Activated naive CD4-positive, alpha-beta T cell treated with anti-CD3 and anti-CD28 coated beads, Interleukin-2, amount 50 U/mL, for 72 hours (primary cell): Measurements from ENCODE around the gene TRAF3IP1. TPM values are rescaled to one million over a fixed set of nuclear protein-coding genes. Genes with fewer than 3 reads are reported as not detected.

ENCODE experiments used
- ATAC-seq, 2 donors: fragments of 150-1000 bp; cut with Tn5 transposase; 2 replicates each; pipeline ENCODE4 v1.10.0; 2021; ENCODE audit warnings: mild to moderate bottlenecking in 2 of 2, moderate library complexity in 2 of 2
- DNase-seq, 2 donors: peaks; one replicate each; pipeline ENCODE4 v3.0.0; 2021 to 2022; ENCODE audit warnings: low spot score in 2 of 2
- H3K27ac Mint-ChIP-seq, 2 donors: one replicate each; pipeline ENCODE4 v1.8.0; 2022; ENCODE audit warnings: mild to moderate bottlenecking in 2 of 2, mixed read lengths in 2 of 2
- H3K36me3 Mint-ChIP-seq, 2 donors: one replicate each; pipeline ENCODE4 v1.8.0; 2022; ENCODE audit warnings: mixed read lengths in 2 of 2
- H3K9me3 Mint-ChIP-seq, 2 donors: one replicate each; pipeline ENCODE4 v1.8.0; 2022; ENCODE audit warnings: mixed read lengths in 2 of 2
- total RNA-seq, 2 donors: library from RNA; stranded (reverse); gene quantifications; one replicate each; pipeline ENCODE4 v1.2.3, GENCODE V29; 2022

Gene TRAF3IP1
- total RNA-seq, 2 donors from 2014 or later = 1.0 to 11.7 TPM

DNA sequence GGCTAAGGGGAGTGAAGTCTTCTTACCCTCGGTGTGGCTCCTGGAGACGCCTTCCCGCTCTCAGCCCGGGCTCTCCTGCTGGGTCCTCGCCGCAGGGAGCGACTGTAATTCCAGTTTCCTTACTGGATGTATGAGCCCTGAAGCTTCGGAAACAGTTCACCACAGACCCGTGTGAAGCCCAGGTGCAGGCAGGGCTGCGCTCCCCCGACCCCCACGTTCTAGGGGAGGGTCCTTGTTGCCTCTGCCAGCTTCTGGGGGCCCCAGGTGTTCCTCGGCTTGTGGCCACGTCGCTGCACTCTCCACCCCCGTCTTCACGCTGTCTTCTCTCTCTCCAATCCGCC, 101.3 kb downstream of the TRAF3IP1 start:
- peak overlapping the region in 1 of 2 donors; percentile 47 for H3K27ac Mint-ChIP-seq
- no peaks in the 10 kb centered on the region for H3K36me3 Mint-ChIP-seq
- no peaks in the 10 kb centered on the region for H3K9me3 Mint-ChIP-seq
- ATAC-seq (no peak), DNase-seq (no peak)

DNA sequence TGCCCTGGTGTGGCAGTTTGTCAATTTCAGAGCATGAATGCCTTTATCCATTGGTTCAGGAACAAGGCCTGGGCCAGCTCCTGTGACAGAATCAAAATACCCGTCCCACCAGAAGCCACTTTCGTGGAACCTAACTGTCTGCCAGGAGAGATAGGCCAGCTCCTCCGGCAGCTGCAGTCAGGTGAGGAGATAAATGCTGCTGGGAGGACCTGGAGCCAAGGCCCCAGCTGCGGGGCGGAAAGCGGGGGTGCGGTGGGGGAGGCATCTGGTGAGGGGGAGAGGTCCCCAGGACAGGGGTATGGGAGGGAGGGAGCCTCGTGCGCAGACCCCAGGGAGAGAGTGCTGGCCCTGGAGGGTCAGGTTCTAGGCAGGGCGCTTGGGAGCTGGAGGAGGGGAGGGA, 102.0 kb downstream of the TRAF3IP1 start:
- ATAC-seq = no peak

DNA sequence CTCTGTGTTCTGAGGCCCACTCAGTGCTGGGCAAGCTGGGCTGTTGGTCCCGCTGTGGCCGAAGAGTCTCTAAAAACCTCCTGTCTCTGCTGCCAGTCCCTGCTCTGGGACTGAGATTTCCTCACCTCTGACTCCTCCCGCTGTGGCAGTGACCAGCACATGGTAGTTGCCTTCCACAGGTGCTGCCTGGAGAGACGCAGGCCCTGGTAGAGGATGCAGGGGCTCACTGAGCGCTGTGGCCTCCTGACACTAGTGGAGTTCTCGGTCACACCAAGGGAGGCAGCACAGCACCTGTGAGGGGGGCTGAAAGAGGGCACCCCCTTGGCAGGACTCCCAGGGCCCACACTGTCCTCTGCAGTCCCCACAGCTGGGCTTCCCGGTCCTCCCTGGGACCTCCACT, 102.6 kb downstream of the TRAF3IP1 start:
- peaks cover 8% of the 10 kb centered on the region in 2 donors for H3K36me3 Mint-ChIP-seq
- no peak for DNase-seq
- H3K27ac Mint-ChIP-seq = no peak overlapping the region
- no peaks in the 10 kb centered on the region for H3K9me3 Mint-ChIP-seq
- ATAC-seq = no peak

More for the DNA sequence above, 102.0 kb downstream of the TRAF3IP1 start:
- DNase-seq = no peak
- no peaks in the 10 kb centered on the region for H3K9me3 Mint-ChIP-seq
- H3K27ac Mint-ChIP-seq = peak overlapping the region in 1 of 2 donors; percentile 47
- peaks cover under 1 to 1% of the 10 kb centered on the region in 2 donors for H3K36me3 Mint-ChIP-seq

DNA sequence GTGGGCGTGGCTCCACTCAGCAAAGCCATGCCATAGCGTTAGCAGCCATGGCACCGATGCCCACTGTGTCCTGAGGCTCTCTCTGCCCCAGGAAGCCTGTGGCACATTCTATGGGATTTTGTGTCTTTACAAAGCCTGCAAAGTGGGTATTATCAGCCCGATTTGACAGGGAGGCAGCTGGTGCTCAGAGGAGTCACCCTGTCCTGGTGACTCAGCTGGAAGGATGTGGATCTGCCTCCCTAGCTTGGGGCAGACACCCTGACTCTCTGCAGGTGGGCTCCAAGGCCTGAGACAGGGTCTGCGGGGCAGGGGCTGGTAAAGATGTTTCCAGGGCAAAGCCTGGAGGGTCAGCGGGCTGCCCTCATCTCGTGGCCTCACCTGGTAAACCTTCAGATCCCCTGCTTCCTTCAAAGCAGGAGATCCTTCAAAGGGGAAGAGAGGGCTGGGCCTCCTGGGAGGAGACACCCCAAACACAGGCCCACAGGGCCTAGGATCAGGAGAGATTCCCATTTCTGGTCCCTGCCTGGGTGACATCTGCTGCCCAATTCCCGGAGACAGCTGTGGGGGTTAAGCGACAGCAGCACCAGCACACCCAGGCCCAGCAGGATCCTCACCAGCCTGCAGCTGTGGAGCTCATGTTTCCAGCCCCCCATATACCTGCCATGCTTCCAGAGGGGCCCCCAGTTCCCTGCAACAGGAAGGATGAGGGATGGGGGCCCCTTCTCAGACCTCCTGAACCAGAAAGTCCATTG, 103.4 kb downstream of the TRAF3IP1 start:
- peaks cover 11 to 12% of the 10 kb centered on the region in 2 donors for H3K36me3 Mint-ChIP-seq
- H3K9me3 Mint-ChIP-seq = no peaks in the 10 kb centered on the region
- ATAC-seq (no peak), DNase-seq (no peak)
- H3K27ac Mint-ChIP-seq = no peak overlapping the region

DNA sequence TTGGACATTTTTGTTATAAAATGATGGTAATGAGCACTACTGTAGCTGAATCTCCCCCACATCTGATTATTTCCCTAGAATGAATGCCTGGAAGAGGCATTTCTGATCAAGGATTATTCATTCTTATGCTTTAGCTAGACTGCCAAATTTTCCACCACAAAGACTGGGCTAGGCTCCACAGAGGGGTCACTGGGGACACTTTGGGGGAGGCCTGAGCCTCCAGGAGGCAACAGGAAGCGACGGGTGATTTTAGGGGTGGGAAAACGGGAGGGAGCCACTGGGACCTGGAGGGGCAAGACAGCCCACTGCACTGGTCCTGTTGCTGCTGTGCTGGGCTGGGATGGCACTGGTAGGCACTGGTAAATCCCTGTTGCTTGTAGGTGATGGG, 104.0 kb downstream of the TRAF3IP1 start:
- H3K27ac Mint-ChIP-seq = no peak overlapping the region

DNA sequence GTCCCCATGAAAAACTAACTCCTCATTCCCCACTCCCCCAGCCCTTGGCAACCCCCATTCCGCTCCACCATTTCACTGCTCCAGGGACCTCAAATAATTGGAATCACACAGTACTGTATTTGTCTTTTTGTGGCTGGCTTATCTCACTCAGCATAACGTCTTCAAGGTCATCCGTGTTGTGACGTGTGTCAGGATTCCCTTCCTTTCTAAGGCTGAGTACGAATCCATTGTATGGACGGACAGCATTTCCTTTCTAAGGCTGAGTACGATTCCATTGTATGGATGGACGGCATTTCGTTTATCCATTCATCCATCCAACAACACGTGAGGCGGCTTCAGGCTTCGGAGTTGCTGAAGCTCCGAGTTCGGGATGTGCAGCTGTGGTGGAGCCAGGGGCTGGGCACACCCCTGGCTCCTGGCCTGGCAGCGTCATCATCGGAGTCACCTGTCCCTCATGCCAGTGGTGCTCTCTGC, 105.2 kb downstream of the TRAF3IP1 start:
- DNase-seq (no peak), ATAC-seq (no peak)
- no peak overlapping the region for H3K27ac Mint-ChIP-seq
- H3K9me3 Mint-ChIP-seq = no peaks in the 10 kb centered on the region
- H3K36me3 Mint-ChIP-seq = peaks cover 18 to 25% of the 10 kb centered on the region in 2 donors

More for the DNA sequence above, 104.0 kb downstream of the TRAF3IP1 start:
- Mint-ChIP-seq H3K9me3 (no peaks in the 10 kb centered on the region), H3K36me3 (peaks cover 12 to 13% of the 10 kb centered on the region in 2 donors)
- no peak for ATAC-seq
- no peak for DNase-seq

DNA sequence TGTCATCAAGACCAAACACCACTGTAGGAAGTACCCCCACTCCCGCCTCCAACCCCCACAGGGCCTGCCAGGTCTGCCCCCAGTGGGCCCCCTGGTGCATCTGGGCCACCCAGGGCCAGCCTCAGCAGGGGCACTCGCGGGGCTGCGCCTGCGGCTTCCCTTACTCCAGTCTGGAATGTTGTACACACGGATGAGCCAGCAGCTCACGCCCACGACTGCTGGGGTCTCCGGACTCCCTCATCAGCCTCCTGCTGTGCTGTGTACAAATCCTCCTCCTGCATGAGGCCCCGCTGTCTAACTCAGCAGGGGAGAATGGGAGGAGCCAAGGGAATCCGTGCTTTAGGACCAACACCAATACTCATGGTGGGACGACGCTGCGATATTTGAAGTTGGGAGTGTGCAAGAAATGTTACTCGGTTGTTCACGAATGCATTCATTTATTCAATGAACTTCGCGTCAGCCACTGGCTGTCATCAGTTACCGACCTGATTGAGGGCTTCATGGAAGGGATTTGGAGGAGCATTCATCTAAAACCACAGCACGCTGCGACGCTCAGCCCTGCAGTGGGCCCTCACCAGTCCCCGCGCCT, 105.8 kb downstream of the TRAF3IP1 start:
- ATAC-seq (peak in 1 of 2 donors; percentile 27), DNase-seq (no peak)
- no peaks in the 10 kb centered on the region for H3K9me3 Mint-ChIP-seq

DNA sequence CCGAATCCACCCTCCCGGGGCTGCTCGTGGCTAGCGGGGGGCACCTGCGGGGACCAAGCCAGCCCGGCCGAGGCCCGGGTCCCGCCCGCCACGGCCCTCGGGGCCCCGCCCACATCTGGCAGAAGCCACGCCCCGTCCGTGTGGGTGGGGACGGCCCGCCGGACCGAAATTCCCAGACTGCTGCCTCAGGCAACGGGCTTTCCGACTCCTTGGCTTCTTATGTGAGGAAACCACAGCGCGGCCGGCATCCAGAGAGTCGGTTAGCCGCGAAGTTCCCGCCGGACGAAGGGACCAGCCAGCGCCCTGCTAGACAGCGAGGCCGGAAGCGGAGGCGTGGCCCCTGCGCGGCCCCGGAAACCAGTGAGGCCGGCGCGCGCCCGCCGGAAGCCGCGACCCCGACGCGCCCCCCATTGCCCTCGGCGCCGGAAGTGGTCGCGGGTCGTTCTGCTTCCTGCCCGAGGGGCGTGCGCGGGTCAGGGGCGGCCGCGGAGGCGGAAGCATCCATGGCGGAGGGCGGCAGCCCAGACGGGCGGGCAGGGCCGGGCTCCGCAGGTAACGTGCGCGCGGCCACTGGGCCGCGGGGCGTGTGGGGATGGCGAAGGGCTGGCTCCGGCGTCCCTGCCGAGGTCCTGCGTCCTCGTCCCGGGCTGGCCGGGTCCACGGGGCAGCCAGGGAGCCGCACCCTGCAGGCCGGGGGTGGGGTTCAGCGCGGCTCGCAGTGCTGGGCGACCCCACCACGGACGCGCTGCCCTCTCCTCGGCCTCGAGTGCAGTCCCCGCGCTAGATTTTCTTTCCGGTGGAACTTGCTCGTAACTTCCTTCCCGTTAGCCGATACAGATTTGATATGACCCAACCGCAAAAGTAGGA, 106.5 kb downstream of the TRAF3IP1 start, which contains the start of gene ASB1:
ASB1 (plus strand) TSS at position 360 of the 867 bp plus-strand sequence; CDS start at position 504, 144 bp downstream.
- ATAC-seq (peak; percentile 84 to 87), DNase-seq (peak; percentile 85 to 94)
- H3K36me3 Mint-ChIP-seq = peaks cover 19 to 35% of the 10 kb centered on the region in 2 donors
- peak within 1 kb of the TSS; percentile 91 to 94 for H3K27ac Mint-ChIP-seq
- H3K9me3 Mint-ChIP-seq = no peaks in the 10 kb centered on the region

More for the DNA sequence above, 105.8 kb downstream of the TRAF3IP1 start:
- H3K27ac Mint-ChIP-seq = peak overlapping the region; percentile 69 to 91
- H3K36me3 Mint-ChIP-seq = peaks cover 19 to 30% of the 10 kb centered on the region in 2 donors

DNA sequence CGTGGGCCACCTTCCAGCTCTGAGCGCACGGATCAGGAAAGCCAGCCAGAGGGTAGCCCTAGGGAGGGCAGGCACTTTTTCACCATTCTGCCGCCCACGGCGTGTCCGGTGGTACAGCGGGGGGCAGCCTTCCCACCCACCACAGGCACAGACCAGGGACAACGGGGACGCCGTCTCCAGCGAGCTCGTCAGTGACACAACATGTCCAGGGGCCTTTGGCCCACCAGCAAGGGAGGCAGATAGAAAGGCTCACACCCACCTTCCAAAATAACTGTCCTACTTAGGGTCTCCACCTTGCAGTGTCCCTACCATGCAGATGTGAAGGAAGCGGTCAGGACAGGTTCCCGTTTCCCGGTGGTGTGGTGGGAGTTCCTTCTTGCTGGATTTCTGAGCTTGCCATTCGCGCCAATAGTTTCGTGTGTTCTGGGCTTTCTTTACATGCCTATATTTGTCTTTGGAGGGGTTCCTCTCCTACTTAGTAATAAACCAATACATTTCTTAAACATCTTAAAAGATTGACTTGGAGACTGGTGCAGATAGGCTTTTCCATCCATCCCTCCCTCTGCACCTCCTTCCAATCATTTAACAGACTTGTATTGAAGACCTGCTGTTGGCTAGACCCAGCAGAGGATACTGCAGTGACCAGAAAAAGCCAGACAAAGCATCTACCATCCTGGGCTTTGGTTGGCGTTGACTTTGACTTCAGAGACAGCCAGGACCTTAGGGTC, 107.3 kb downstream of the TRAF3IP1 start:
- H3K27ac Mint-ChIP-seq = peak overlapping the region; percentile 91 to 94
- DNase-seq (no peak), ATAC-seq (peak in 1 of 2 donors; percentile 35)
- H3K36me3 Mint-ChIP-seq = peaks cover 19 to 35% of the 10 kb centered on the region in 2 donors
- H3K9me3 Mint-ChIP-seq = no peaks in the 10 kb centered on the region

DNA sequence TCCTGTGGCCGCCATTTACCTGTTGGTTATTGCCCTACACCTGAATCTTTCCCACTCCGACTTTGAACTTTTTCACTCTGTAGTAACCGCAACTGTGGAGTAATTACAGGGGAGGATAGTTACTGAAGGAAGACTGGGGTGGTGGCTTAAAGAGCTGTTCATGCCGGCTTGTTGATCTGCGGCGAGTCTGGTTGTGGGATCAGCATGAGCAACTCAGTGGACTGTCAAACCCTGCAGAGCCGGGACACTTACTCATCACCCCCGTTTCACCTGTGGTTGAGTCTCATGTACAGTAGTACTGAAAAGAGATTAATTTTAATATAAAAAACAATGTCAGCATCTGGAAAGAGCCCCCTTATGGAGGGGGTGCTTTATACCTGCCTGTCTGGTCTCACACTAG, 108.5 kb downstream of the TRAF3IP1 start:
- H3K36me3 Mint-ChIP-seq = peaks cover 19 to 43% of the 10 kb centered on the region in 2 donors
- no peak for ATAC-seq
- peak overlapping the region in 1 of 2 donors; percentile 91 for H3K27ac Mint-ChIP-seq
- no peak for DNase-seq
- H3K9me3 Mint-ChIP-seq = no peaks in the 10 kb centered on the region

DNA sequence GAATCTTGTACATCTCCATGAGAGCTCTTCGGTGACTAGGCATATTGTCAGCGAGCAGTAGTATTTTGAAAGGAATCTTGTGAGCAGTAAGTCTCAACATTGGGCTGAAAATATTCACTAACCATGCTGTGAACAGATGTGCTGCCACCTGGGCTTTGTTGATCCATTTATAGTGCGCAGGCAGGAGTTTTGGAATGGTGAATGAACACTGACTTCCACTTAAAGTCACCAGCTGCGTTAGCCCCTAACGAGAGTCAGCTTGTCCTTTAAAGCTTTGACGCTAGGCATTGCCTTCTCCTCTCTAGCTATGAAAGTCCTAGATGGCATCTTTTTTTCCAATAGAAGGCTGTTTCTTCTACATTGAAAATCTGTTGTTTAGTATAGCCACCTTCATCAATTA, 110.5 kb downstream of the TRAF3IP1 start:
- Mint-ChIP-seq H3K27ac (peak overlapping the region in 1 of 2 donors; percentile 42), H3K9me3 (no peaks in the 10 kb centered on the region), H3K36me3 (peaks cover 19 to 48% of the 10 kb centered on the region in 2 donors)
- ATAC-seq (no peak), DNase-seq (no peak)

DNA sequence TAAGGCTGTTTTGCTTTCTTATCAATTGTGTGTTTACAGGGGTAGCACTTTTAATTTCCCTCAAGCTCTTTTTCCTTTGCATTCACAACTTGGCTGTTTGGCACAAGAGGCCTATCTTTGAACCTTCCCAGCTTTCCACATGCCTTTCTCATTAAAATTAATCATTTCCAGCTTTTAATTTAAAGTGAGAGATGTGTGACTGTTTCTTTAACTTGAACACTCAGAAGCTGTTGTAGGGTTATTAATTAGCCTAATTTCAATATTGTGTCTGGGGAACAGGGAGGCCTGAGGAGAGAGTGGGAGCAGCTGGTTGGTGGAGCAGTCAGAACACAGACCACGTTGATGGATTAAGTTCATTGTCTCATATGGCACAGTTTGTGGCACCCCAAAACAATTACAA, 111.1 kb downstream of the TRAF3IP1 start:
- ATAC-seq (no peak), DNase-seq (no peak)
- Mint-ChIP-seq H3K27ac (no peak overlapping the region), H3K36me3 (peaks cover 19 to 48% of the 10 kb centered on the region in 2 donors), H3K9me3 (no peaks in the 10 kb centered on the region)

DNA sequence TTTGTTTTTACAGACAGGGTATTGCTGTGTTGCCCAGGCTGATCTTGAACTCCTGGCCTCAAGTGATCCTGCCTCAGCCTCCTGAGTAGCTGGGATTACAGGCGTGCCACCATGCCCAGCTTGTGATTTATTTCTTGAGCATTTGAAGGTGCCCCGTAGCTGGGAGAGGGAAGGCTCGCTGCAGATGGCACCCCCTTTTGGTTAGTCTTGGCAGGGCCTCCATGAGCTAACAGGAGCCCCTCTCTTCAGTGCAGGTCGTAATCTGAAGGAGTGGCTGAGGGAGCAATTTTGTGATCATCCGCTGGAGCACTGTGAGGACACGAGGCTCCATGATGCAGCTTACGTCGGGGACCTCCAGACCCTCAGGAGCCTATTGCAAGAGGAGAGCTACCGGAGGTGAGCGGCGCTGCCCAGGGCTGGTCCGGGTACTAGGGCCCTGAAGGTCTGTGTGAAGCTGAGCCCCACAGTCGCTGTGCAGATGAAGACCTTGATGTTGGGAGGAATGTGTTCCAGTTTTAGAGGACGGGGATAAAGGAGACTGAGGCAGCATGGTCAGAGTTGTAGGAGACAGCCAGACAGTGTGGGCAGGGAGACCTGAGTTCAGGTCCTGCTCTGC, 113.1 kb downstream of the TRAF3IP1 start:
- Mint-ChIP-seq H3K27ac (peak overlapping the region; percentile 60 to 75), H3K9me3 (no peaks in the 10 kb centered on the region), H3K36me3 (peaks cover 12 to 45% of the 10 kb centered on the region in 2 donors)
- ATAC-seq (no peak), DNase-seq (no peak)

DNA sequence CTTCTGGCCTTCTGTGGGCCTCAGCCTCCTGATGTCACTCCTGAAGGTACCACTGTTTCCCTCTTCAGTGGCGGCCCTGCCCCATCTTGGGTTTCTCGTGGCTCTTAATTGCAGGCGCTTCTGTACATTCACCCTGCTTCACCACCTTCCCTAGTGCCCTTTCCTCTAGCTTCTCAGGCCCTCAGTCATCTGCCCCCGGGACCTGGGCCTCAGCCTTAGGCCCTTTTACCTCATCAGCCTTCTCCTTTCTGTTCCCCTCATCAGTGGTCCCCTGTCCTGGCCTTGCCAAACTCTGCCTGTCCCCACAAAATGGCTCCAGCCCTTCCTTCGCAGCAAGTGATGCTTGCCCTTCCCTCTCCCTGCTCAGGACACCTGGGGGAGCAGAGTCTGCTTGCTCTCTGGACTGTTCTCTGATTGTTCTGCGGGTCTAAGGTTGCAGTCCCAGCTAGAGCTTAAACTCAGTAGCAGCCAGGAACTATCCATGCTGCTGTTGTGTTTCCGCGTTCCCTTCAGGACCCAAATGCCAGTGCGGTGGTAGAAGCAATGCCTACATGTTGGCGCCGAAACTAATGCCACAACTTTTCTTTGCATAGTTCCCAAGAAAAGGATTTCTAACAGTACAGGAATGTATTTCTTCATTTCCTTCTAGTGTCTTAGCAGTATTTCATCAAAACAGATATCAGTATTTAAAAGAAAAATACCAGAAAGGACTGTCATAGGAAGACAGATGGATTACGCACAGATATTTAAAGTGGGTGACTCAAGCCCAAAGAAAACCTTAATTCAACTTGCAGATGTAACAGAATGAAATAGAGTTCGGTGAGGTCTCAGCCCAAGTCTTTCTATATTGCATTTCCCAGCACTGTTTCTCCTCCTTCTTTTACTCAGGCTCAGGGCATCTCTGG, 113.9 kb downstream of the TRAF3IP1 start:
- ATAC-seq = no peak
- no peak for DNase-seq
- Mint-ChIP-seq H3K27ac (peak overlapping the region; percentile 41 to 82), H3K36me3 (peaks cover 18 to 45% of the 10 kb centered on the region in 2 donors), H3K9me3 (no peaks in the 10 kb centered on the region)
